K562 (cell line): ENCODE data around the gene LSM4. TPM values are rescaled to one million over a fixed set of nuclear protein-coding genes. Genes with fewer than 3 reads are reported as not detected.

Experiments used
- CEBPB ChIP-seq: fragments of 450-650 bp; IDR thresholded peaks from 2 replicates; pipeline ENCODE4 v1.6.1; 2016; ENCODE audit warnings: missing genetic modification characterization, missing compliant biosample characterization
- HDGF ChIP-seq: fragments of 450-650 bp; IDR thresholded peaks from 2 replicates; pipeline ENCODE4 v1.6.1; 2016
- KHSRP ChIP-seq: fragments of 450-650 bp; IDR thresholded peaks from 2 replicates; pipeline ENCODE4 v1.6.1; 2017
- KLF13 ChIP-seq: fragments of 450-650 bp; IDR thresholded peaks from 2 replicates; pipeline ENCODE4 v1.6.1; 2016; ENCODE audit warnings: missing genetic modification characterization, low read depth, mild to moderate bottlenecking, missing compliant biosample characterization, moderate library complexity, borderline replicate concordance
- MIER1 ChIP-seq: fragments of 450-650 bp; IDR thresholded peaks from 2 replicates; pipeline ENCODE4 v1.6.1; 2016; ENCODE audit warnings: antibody characterized with exemption, mild to moderate bottlenecking, low read depth
- POLR2AphosphoS2 ChIP-seq: IDR thresholded peaks from 2 replicates; pipeline ENCODE4 v1.6.1; 2012; ENCODE audit warnings: low read length, improper control_type of control experiment
- PREB ChIP-seq: sonication (generic); formaldehyde crosslinking; IDR thresholded peaks from 2 replicates; pipeline ENCODE4 v1.8.1; 2023; ENCODE audit warnings: mild to moderate bottlenecking, missing genetic modification reagents
- RFX7 ChIP-seq: fragments of 250-450 bp; sonication (Bioruptor Pico); IDR thresholded peaks from 2 replicates; pipeline ENCODE4 v1.5.1; 2021; ENCODE audit warnings: mild to moderate bottlenecking
- RREB1 ChIP-seq: fragments of 250-450 bp; sonication (Bioruptor Pico); IDR thresholded peaks from 2 replicates; pipeline ENCODE4 v1.4.0; 2020
- SMAD2 ChIP-seq: fragments of 150-350 bp; IDR thresholded peaks from 2 replicates; pipeline ENCODE4 v1.6.1; 2014; ENCODE audit warnings: low read depth, mild to moderate bottlenecking, low read length
- STAG1 ChIP-seq: sonication (generic); formaldehyde crosslinking; IDR thresholded peaks from 2 replicates; pipeline ENCODE4 v1.5.0; 2020; ENCODE audit warnings: missing genetic modification reagents, borderline replicate concordance
- TAF9B ChIP-seq: fragments of 450-650 bp; IDR thresholded peaks from 2 replicates; pipeline ENCODE4 v1.6.1; 2018; ENCODE audit warnings: mild to moderate bottlenecking; ENCODE audit not compliant: partially characterized antibody
- TCF7 ChIP-seq: sonication (generic); IDR thresholded peaks from 2 replicates; pipeline ENCODE4 v1.6.1; 2016; ENCODE audit warnings: antibody characterized with exemption, borderline replicate concordance
- TCF7L2 ChIP-seq: fragments of 150-350 bp; IDR thresholded peaks from 2 replicates; pipeline ENCODE4 v1.6.1; 2016; ENCODE audit warnings: low read depth, mild to moderate bottlenecking, low read length, moderate library complexity
- ZBTB12 ChIP-seq: fragments of 250-450 bp; sonication (Bioruptor Pico); IDR thresholded peaks from 2 replicates; pipeline ENCODE4 v1.4.0; 2020
- ZFP36 ChIP-seq: fragments of 150-350 bp; IDR thresholded peaks from 2 replicates; pipeline ENCODE4 v1.6.1; 2018; ENCODE audit warnings: low read length, low read depth; ENCODE audit not compliant: partially characterized antibody
- polyA plus RNA-seq, 8 experiments: library from polyadenylated mRNA; depleted of rRNA in 4 of 8; stranded (reverse) in 5 of 8; unstranded in 3 of 8; fragments of >200 nt; fragmentation: Nextera tagmentation in 2 of 8; fragmentation: Illumina TruSeq in 1 of 8; extraction: Ambion mirVana in 2 of 8; extraction: Trizol in 1 of 8; gene quantifications; 2 replicates each; pipeline versions ENCODE4 v1.2.1 to v1.2.3, GENCODE V29; 2011 to 2014; ENCODE audit warnings: inconsistent platforms in 1 of 8, missing spikeins in 1 of 8
- total RNA-seq, 7 experiments: library from RNA; depleted of rRNA in 6 of 7; stranded (reverse); fragments of >200 nt in 6 of 7; fragmentation: Illumina TruSeq in 2 of 7; extraction: Trizol in 2 of 7; gene quantifications; 2 replicates each; pipeline versions ENCODE4 v1.2.1 to v1.2.3, GENCODE V29; 2011 to 2021; ENCODE audit warnings: low replicate concordance in 1 of 7
- TF ChIP-seq, protein P1 (sequence below): fragments of 250-450 bp; sonication (Bioruptor Pico); IDR thresholded peaks from 2 replicates; pipeline ENCODE4 v1.8.0; 2021; ENCODE audit warnings: moderate library complexity, mild to moderate bottlenecking, inconsistent platforms
- TF ChIP-seq, protein P2 (sequence below), 3 experiments: IDR thresholded peaks in 2 of 3; conservative IDR thresholded peaks in 1 of 3; 2 replicates each; pipeline ENCODE4 v1.5.1; 2011 to 2012; ENCODE audit warnings: low read length in 3 of 3, mild to moderate bottlenecking in 3 of 3, control low read depth in 2 of 3, improper control_type of control experiment in 1 of 3, inconsistent platforms in 1 of 3, low read depth in 1 of 3, mixed read lengths in 1 of 3, moderate library complexity in 1 of 3; ENCODE audit not compliant: insufficient read depth in 2 of 3

Gene LSM4
- total and polyA plus RNA-seq, 9 of the 15 experiments (the other 6 are each of a cell fraction or from before 2014, with no cell fraction given): 11.9 to 763 (median 202) TPM

DNA sequence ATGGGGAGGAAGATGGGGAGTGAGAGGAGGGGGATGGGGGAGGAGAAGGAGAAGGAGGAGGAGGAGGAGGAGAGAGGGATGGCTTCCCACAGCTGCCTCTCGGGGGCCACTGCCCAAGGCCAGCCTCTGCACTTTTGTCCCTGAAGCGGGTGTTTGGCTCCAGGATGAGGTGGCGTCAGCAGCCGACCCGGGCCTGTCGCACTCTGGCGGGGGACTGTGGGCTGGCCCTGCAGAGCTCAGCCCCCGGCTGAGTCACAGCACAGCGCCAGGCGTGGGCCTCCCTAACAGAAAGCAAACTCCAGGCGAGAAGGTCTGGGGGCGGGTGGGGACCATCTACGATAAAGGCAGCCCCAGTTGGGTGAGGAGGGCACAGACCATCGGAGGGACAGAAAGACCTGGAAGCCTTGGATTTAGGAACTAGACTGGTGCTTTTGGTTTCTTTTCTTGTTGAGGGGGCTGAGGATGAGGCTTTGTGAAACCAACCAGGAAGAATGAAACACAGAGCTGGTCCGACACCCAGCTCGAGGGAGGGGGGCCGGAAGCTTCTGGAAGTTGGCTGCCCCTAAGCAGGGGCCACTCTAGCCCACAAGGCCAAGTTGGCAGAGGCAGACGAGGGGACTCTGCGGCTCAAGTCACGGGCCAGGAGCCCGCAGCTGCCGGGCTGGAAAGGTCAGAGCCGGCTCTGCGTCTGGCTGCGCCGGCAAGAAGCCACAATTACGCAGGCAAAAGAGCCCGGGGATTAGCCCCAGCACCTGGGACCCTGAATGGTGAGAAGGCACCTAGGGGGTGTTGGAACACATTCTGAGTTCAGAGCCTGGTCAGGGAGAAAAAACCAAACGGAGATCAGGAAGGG, 18.2 kb downstream of the LSM4 start (continued):
- no peak for TF ChIP-seq RREB1 (CRISPR knock-in tag)
- TF ChIP-seq SMAD2: no peak
- TF ChIP-seq, protein P1, sequence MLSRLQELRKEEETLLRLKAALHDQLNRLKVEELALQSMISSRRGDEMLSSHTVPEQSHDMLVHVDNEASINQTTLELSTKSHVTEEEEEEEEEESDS (CRISPR knock-in tag): no peak
- no peak for TF ChIP-seq KLF13 (tag)
- TF ChIP-seq TCF7: peak; percentile 60; the same call in 1 of the 2 replicates
- TF ChIP-seq KHSRP: no peak
- no peak for TF ChIP-seq STAG1
- no peak for TF ChIP-seq CEBPB (tag)
- TF ChIP-seq, protein P2, sequence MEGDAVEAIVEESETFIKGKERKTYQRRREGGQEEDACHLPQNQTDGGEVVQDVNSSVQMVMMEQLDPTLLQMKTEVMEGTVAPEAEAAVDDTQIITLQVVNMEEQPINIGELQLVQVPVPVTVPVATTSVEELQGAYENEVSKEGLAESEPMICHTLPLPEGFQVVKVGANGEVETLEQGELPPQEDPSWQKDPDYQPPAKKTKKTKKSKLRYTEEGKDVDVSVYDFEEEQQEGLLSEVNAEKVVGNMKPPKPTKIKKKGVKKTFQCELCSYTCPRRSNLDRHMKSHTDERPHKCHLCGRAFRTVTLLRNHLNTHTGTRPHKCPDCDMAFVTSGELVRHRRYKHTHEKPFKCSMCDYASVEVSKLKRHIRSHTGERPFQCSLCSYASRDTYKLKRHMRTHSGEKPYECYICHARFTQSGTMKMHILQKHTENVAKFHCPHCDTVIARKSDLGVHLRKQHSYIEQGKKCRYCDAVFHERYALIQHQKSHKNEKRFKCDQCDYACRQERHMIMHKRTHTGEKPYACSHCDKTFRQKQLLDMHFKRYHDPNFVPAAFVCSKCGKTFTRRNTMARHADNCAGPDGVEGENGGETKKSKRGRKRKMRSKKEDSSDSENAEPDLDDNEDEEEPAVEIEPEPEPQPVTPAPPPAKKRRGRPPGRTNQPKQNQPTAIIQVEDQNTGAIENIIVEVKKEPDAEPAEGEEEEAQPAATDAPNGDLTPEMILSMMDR (IDR thresholded peaks at IDR 0.05 in 2 of 3, conservative IDR thresholded peaks at IDR 0.05 in 1 of 3; ENCODE audit: insufficient read depth in 2 of 3, low read depth in 1 of 3, low read length in 3 of 3): peak in 2 of 3 experiments; percentile 16 to 19; a peak in 2 of 6 replicates
- TF ChIP-seq MIER1: no peak
- no peak for TF ChIP-seq PREB
- TF ChIP-seq TCF7L2: no peak
- no peak for TF ChIP-seq HDGF
- TF ChIP-seq ZFP36: no peak
- TF ChIP-seq ZBTB12 (CRISPR knock-in tag): peak; percentile 67
- TF ChIP-seq POLR2AphosphoS2: peak; percentile 60; the same call in 1 of the 2 replicates
- TF ChIP-seq TAF9B: no peak
- no peak for TF ChIP-seq RFX7 (CRISPR knock-in tag)
